ENCODE measurements around the gene ARHGAP26. TPM values are rescaled to one million over a fixed set of nuclear protein-coding genes. Genes with fewer than 3 reads are reported as not detected.

Gene ARHGAP26
- total and polyA plus RNA-seq, 2 of the 4 experiments (the other 2 are of a cell fraction), result 0.54 to 0.56 TPM

DNA sequence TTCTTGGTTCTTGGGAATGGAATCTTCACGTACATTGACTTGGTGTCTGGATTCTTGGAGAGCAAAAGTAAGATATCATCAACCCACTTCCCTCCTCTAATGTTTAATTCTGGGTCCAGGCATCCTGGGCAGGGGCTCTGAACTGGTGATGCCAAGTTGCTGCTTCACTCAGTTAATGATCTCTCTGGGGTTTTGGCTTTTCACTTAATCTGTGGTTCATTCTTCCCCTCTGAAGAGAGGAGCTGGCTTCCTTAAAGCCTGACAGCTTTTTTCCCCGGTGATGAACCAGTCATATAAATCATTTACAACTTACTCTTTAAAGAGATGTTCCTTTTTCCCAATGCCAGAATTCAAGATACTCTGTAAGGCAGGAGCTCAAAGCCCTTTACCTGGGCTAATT, 65.9 kb downstream of the ARHGAP26 start:
- ChIA-PET CTCF (no interaction called here), POLR2A (ENCODE audit: unreplicated experiment) (no interaction called here)
- Histone ChIP-seq H4K91ac (ENCODE audit: insufficient read depth, low read depth, low read length) (no peak overlapping the region), H4K20me1 (ENCODE audit: insufficient read depth, low read length) (no peaks in the 10 kb centered on the region), H3K18ac (ENCODE audit: low read depth, low read length) (no peak overlapping the region), H3K4ac (ENCODE audit: low read depth, low read length) (no peak overlapping the region), H3K36me3 (ENCODE audit: control insufficient read depth, insufficient read depth, low read length) (no peaks in the 10 kb centered on the region), H3K27me3 (ENCODE audit: control insufficient read depth, insufficient read depth, low read length) (peaks cover 8% of the 10 kb centered on the region), H3K4me1 (ENCODE audit: control insufficient read depth, insufficient read depth, low read length) (peaks cover 5% of the 10 kb centered on the region), H4K8ac (ENCODE audit: low read depth in 2 of 2, low read length in 2 of 2) (no peak overlapping the region), H4K5ac (ENCODE audit: low read depth, low read length) (no peak overlapping the region), H2AFZ (replicated peaks; ENCODE audit: low read length, poor library complexity) (no peak overlapping the region), H3K14ac (replicated peaks; ENCODE audit: low read depth, low read length) (no peak overlapping the region), H3K9me1 (ENCODE audit: insufficient read depth, low read length) (peaks cover 9% of the 10 kb centered on the region), H3K4me3 (ENCODE audit: insufficient read depth, low read depth, low read length) (no peak overlapping the region), H3K27ac (ENCODE audit: insufficient read depth, low read length) (no peak overlapping the region), H2BK20ac (ENCODE audit: low read depth, low read length) (no peak overlapping the region), H3K23ac (ENCODE audit: low read depth, low read length) (no peak overlapping the region), H3K4me2 (ENCODE audit: low read depth, low read length) (no peak overlapping the region), H3K79me1 (ENCODE audit: low read depth in 1 of 2, low read length in 2 of 2) (no peaks in the 10 kb centered on the region), H2BK5ac (ENCODE audit: low read depth, low read length, poor library complexity, severe bottlenecking) (no peak overlapping the region), H2AK5ac (ENCODE audit: low read depth, low read length) (no peak overlapping the region), H2AK9ac (replicated peaks; ENCODE audit: low read depth, low read length, poor library complexity) (no peak overlapping the region), H2BK15ac (ENCODE audit: low read depth, low read length) (no peak overlapping the region), H3K9me3 (ENCODE audit: control insufficient read depth, insufficient read depth, low read length) (no peaks in the 10 kb centered on the region), H3K56ac (ENCODE audit: extremely low read depth, insufficient read depth, low read length) (no peak overlapping the region), H2BK120ac (ENCODE audit: low read depth, low read length) (no peak overlapping the region), H3K9ac (ENCODE audit: low read depth, low read length) (no peak overlapping the region)
- no peak for DNase-seq
- intact Hi-C loops (cut with micrococcal nuclease) (no loop called here), dilution Hi-C loops (cut with HindIII; ENCODE audit: low sequenced_read_pairs, unreplicated experiment) (no loop called here), in situ Hi-C loops (cut with MboI; ENCODE audit: low sequenced_read_pairs) (no loop called here)
- no CpG with 5 or more reads among the region's 2 CpGs for WGBS, 2 experiments (ENCODE audit: extremely low coverage in 2 of 2, insufficient read length in 1 of 2)
- no peak for ATAC-seq (ENCODE audit: low read depth)
- BruUV-seq (replicated peaks), result no TSS peak
- TF ChIP-seq RAD21 (IDR thresholded peaks at IDR 0.05; ENCODE audit: low read length) (no peak), USF2 (IDR thresholded peaks at IDR 0.05; ENCODE audit: low read depth, low read length) (no peak), SMC3 (IDR thresholded peaks at IDR 0.05; ENCODE audit: low read depth, low read length) (no peak), CEBPB (IDR thresholded peaks at IDR 0.05; ENCODE audit: low read depth, low read length) (no peak), BHLHE40 (IDR thresholded peaks at IDR 0.05; ENCODE audit: low read depth, low read length) (no peak), FOS (IDR thresholded peaks at IDR 0.05; ENCODE audit: low read depth, low read length) (no peak), CHD1 (IDR thresholded peaks at IDR 0.05; ENCODE audit: low read depth, low read length) (no peak), NFE2L2 (IDR thresholded peaks at IDR 0.05; ENCODE audit: low read depth, low read length) (no peak), MXI1 (IDR thresholded peaks at IDR 0.05; ENCODE audit: borderline replicate concordance, low read depth, low read length) (no peak), RFX5 (IDR thresholded peaks at IDR 0.05; ENCODE audit: low read depth, low read length) (no peak), MAZ (IDR thresholded peaks at IDR 0.05; ENCODE audit: borderline replicate concordance, low read depth, low read length) (no peak), MAFK (IDR thresholded peaks at IDR 0.05; ENCODE audit: low read depth, low read length) (no peak)
- TF ChIP-seq, protein P1, sequence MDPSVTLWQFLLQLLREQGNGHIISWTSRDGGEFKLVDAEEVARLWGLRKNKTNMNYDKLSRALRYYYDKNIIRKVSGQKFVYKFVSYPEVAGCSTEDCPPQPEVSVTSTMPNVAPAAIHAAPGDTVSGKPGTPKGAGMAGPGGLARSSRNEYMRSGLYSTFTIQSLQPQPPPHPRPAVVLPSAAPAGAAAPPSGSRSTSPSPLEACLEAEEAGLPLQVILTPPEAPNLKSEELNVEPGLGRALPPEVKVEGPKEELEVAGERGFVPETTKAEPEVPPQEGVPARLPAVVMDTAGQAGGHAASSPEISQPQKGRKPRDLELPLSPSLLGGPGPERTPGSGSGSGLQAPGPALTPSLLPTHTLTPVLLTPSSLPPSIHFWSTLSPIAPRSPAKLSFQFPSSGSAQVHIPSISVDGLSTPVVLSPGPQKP (IDR thresholded peaks at IDR 0.05; ENCODE audit: borderline replicate concordance, low read depth, low read length), result no peak
- TF ChIP-seq, protein P2, sequence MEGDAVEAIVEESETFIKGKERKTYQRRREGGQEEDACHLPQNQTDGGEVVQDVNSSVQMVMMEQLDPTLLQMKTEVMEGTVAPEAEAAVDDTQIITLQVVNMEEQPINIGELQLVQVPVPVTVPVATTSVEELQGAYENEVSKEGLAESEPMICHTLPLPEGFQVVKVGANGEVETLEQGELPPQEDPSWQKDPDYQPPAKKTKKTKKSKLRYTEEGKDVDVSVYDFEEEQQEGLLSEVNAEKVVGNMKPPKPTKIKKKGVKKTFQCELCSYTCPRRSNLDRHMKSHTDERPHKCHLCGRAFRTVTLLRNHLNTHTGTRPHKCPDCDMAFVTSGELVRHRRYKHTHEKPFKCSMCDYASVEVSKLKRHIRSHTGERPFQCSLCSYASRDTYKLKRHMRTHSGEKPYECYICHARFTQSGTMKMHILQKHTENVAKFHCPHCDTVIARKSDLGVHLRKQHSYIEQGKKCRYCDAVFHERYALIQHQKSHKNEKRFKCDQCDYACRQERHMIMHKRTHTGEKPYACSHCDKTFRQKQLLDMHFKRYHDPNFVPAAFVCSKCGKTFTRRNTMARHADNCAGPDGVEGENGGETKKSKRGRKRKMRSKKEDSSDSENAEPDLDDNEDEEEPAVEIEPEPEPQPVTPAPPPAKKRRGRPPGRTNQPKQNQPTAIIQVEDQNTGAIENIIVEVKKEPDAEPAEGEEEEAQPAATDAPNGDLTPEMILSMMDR (conservative IDR thresholded peaks at IDR 0.05; ENCODE audit: low read depth, low read length), result no peak
